ENCODE results near the gene MIEN1. TPM values are rescaled to one million over a fixed set of nuclear protein-coding genes. Genes with fewer than 3 reads are reported as not detected.

The MIEN1 gene
- total RNA-seq, 1 donor from 2014 or later, result 39.8 TPM

DNA sequence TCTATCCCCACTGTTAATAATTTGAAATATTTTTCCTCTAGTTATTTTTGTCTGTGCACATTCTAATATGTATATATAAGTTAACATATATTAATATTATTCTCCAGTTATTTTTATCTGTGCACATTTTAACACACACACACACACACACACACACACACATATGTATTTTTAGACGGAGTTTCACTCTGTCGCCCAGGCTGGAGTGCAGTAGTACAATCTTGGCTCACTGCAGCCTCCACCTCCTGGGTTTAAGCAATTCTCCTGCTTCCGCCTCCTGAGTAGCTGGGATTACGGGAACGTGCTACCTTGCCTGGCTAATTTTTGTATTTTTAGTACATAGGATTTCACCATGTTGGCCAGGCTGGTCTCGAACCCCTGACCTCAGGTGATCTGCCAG, 12.7 kb downstream of the MIEN1 start:
- Mint-ChIP-seq H3K36me3 (peaks cover 9% of the 10 kb centered on the region), H3K27ac (no peak overlapping the region), H3K4me3 (no peak overlapping the region), H3K9me3 (no peaks in the 10 kb centered on the region), H3K4me1 (ENCODE audit: unreplicated experiment) (peaks cover 4% of the 10 kb centered on the region), H3K27me3 (no peaks in the 10 kb centered on the region)
- no peak for DNase-seq (ENCODE audit: extremely low spot score, unreplicated experiment)
- TF ChIP-seq CTCF (conservative IDR thresholded peaks at IDR 0.05), result no peak

DNA sequence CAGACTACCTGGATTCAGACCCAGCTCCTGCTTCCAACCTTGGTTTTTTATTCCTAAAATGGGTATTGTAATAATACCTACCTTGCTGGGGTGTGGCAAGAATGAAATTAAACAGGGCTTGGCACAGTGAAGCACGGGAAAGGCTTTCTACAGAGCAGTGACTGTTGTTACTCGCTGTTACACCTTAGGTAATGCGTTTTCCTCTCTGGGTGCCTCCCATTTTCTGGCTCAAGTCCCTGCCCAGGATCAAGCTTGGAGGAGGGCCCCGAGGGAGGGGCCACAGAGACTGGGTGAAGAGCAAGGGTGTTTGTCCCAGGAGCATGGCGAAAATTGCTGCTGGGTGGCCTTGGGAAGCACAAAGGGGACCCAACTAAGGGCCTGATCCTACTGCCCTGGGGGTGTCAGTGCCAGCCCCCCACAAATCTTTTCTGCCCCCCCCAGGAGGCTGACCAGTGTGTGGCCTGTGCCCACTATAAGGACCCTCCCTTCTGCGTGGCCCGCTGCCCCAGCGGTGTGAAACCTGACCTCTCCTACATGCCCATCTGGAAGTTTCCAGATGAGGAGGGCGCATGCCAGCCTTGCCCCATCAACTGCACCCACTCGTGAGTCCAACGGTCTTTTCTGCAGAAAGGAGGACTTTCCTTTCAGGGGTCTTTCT, 13.3 kb downstream of the MIEN1 start:
- Mint-ChIP-seq H3K9me3 (no peaks in the 10 kb centered on the region), H3K36me3 (peaks cover 13% of the 10 kb centered on the region), H3K4me3 (no peak overlapping the region), H3K4me1 (ENCODE audit: unreplicated experiment) (peaks cover 4% of the 10 kb centered on the region), H3K27me3 (no peaks in the 10 kb centered on the region), H3K27ac (peak overlapping the region; percentile 82)
- TF ChIP-seq CTCF (conservative IDR thresholded peaks at IDR 0.05), result no peak
- no peak for DNase-seq (ENCODE audit: extremely low spot score, unreplicated experiment)

DNA sequence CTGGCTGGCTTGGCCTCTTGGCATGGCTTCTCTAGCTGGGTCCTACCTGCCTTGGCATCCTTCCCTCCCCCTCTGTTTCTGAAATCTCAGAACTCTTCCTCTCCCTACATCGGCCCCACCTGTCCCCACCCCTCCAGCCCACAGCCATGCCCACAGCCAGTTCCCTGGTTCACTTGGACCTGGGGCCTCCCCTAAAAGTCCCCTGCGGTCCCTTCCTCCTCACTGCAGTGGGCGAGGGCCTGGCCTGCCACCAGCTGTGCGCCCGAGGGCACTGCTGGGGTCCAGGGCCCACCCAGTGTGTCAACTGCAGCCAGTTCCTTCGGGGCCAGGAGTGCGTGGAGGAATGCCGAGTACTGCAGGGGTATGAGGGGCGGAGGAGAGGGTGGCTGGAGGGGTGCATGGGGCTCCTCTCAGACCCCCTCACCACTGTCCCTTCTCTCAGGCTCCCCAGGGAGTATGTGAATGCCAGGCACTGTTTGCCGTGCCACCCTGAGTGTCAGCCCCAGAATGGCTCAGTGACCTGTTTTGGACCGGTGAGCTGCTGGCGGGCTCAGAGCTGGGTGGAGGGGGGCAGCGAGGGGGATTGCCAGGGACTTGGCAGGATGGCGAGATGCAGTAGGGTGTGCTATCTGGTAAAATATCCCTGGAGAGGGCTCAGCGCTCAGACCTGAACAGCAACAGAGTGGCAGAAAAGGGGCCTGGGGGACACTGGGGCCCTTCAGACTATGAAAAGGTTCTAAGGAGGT, 14.1 kb downstream of the MIEN1 start:
- DNase-seq (ENCODE audit: extremely low spot score, unreplicated experiment), result no peak
- Mint-ChIP-seq H3K36me3 (peaks cover 13% of the 10 kb centered on the region), H3K9me3 (no peaks in the 10 kb centered on the region), H3K4me3 (no peak overlapping the region), H3K4me1 (ENCODE audit: unreplicated experiment) (peaks cover 4% of the 10 kb centered on the region), H3K27ac (peak overlapping the region; percentile 82), H3K27me3 (no peaks in the 10 kb centered on the region)
- TF ChIP-seq CTCF (conservative IDR thresholded peaks at IDR 0.05), result no peak

- no peak for DNase-seq (ENCODE audit: extremely low spot score, unreplicated experiment)
- no peak for TF ChIP-seq CTCF (conservative IDR thresholded peaks at IDR 0.05)
- H3K27me3 Mint-ChIP-seq, result no peaks in the 10 kb centered on the region
- peaks cover 4% of the 10 kb centered on the region for H3K4me1 Mint-ChIP-seq (ENCODE audit: unreplicated experiment)
- no peaks in the 10 kb centered on the region for H3K9me3 Mint-ChIP-seq
- H3K27ac Mint-ChIP-seq, result no peak overlapping the region
- no peak overlapping the region for H3K4me3 Mint-ChIP-seq
- H3K36me3 Mint-ChIP-seq, result peaks cover 13% of the 10 kb centered on the region
These were observed 14.8 kb downstream of the MIEN1 start for GRCh38 chr17:39715375-39716072.

GRCh38 chr17:39714234-39714633, 16.1 kb downstream of the MIEN1 start:
- TF ChIP-seq CTCF (conservative IDR thresholded peaks at IDR 0.05), result no peak
- Mint-ChIP-seq H3K27ac (no peak overlapping the region), H3K27me3 (no peaks in the 10 kb centered on the region), H3K4me3 (no peak overlapping the region), H3K9me3 (no peaks in the 10 kb centered on the region), H3K4me1 (ENCODE audit: unreplicated experiment) (no peaks in the 10 kb centered on the region), H3K36me3 (peaks cover 6% of the 10 kb centered on the region)
- no peak for DNase-seq (ENCODE audit: extremely low spot score, unreplicated experiment)
